Neural progenitor cell (in vitro differentiated cells): Measurements from ENCODE around the gene MAP7D3. TPM values are rescaled to one million over a fixed set of nuclear protein-coding genes. Genes with fewer than 3 reads are reported as not detected.

Source experiments
- DNase-seq: peaks from one replicate; pipeline ENCODE4 v3.0.0-alpha.2; 2016; ENCODE audit warnings: low spot score
- H2AFZ ChIP-seq: fragments of 200-600 bp; sonication (generic); replicated peaks from 2 replicates; pipeline ENCODE4 v1.6.1; 2016; ENCODE audit warnings: antibody characterized with exemption
- H3F3A ChIP-seq: fragments of 200-600 bp; sonication (generic); 2 replicates; pipeline ENCODE4 v1.6.1; 2016; ENCODE audit warnings: antibody characterized with exemption, low read depth
- H3K27ac ChIP-seq: fragments of 200-600 bp; sonication (generic); 2 replicates; pipeline ENCODE4 v1.5.1; 2016; ENCODE audit warnings: mild to moderate bottlenecking
- H3K27me3 ChIP-seq: fragments of 200-600 bp; sonication (generic); 2 replicates; pipeline ENCODE4 v1.6.1; 2016; ENCODE audit warnings: mild to moderate bottlenecking, moderate library complexity
- H3K36me3 ChIP-seq: fragments of 200-600 bp; sonication (generic); 2 replicates; pipeline ENCODE4 v1.5.1; 2016
- H3K4me1 ChIP-seq: fragments of 200-600 bp; sonication (generic); 2 replicates; pipeline ENCODE4 v1.6.1; 2016; ENCODE audit warnings: mixed run types
- H3K4me2 ChIP-seq: fragments of 200-600 bp; sonication (generic); 2 replicates; pipeline ENCODE4 v1.6.1; 2016
- H3K4me3 ChIP-seq: fragments of 200-600 bp; sonication (generic); 2 replicates; pipeline ENCODE4 v1.5.1; 2016
- H3K79me2 ChIP-seq: fragments of 200-600 bp; sonication (generic); 2 replicates; pipeline ENCODE4 v1.6.1; 2016; ENCODE audit warnings: low read depth
- H3K9ac ChIP-seq: fragments of 200-600 bp; sonication (generic); 2 replicates; pipeline ENCODE4 v1.6.1; 2016
- H3K9me3 ChIP-seq: fragments of 200-600 bp; sonication (generic); 2 replicates; pipeline ENCODE4 v1.5.1; 2016; ENCODE audit warnings: low read depth
- H4K20me1 ChIP-seq: fragments of 200-600 bp; sonication (generic); 2 replicates; pipeline ENCODE4 v1.6.1; 2016; ENCODE audit warnings: low read depth
- H3K27ac Mint-ChIP-seq: 3 replicates; pipeline ENCODE4 v1.8.0; 2021; ENCODE audit warnings: mixed read lengths
- H3K27me3 Mint-ChIP-seq: 2 replicates; pipeline ENCODE4 v1.8.0; 2022; ENCODE audit warnings: low read depth, mild to moderate bottlenecking, inconsistent platforms, moderate library complexity, mixed read lengths; ENCODE audit not compliant: insufficient read depth
- H3K36me3 Mint-ChIP-seq: 3 replicates; pipeline ENCODE4 v1.8.0; 2021; ENCODE audit warnings: mixed read lengths
- H3K4me1 Mint-ChIP-seq: 3 replicates; pipeline ENCODE4 v1.8.0; 2021; ENCODE audit warnings: mixed read lengths
- H3K4me3 Mint-ChIP-seq: 3 replicates; pipeline ENCODE4 v1.8.0; 2021; ENCODE audit warnings: mild to moderate bottlenecking, moderate library complexity, mixed read lengths
- H3K9me3 Mint-ChIP-seq: 3 replicates; pipeline ENCODE4 v1.8.0; 2020; ENCODE audit warnings: mixed read lengths
- CTCF ChIP-seq: fragments of 200-600 bp; sonication (generic); IDR thresholded peaks from 2 replicates; pipeline ENCODE4 v1.5.1; 2017; ENCODE audit warnings: antibody characterized with exemption, mild to moderate bottlenecking
- EZH2 ChIP-seq: fragments of 200-600 bp; sonication (generic); IDR thresholded peaks from 2 replicates; pipeline ENCODE4 v1.6.1; 2017; ENCODE audit warnings: antibody characterized with exemption, mild to moderate bottlenecking, moderate library complexity
- EZH2phosphoT487 ChIP-seq: fragments of 200-600 bp; sonication (generic); IDR thresholded peaks from 2 replicates; pipeline ENCODE4 v1.6.1; 2017; ENCODE audit warnings: antibody characterized with exemption
- total RNA-seq: library from RNA; depleted of rRNA; stranded (reverse); fragments of >200 nt; gene quantifications from 2 replicates; pipeline ENCODE4 v1.2.3, GENCODE V29; 2015; ENCODE audit warnings: low replicate concordance

The MAP7D3 gene
- total RNA-seq, 1 donor from 2014 or later, result 27.1 TPM

GRCh38 chrX:136163689-136164088 is 87.5 kb downstream of the MAP7D3 start:
- Histone ChIP-seq H3K4me3 (no peak overlapping the region), H3K9ac (no peak overlapping the region), H3K79me2 (peaks cover 3% of the 10 kb centered on the region), H3K36me3 (no peaks in the 10 kb centered on the region), H3K4me1 (peaks cover 7% of the 10 kb centered on the region), H3K4me2 (no peak overlapping the region), H4K20me1 (peaks cover 15% of the 10 kb centered on the region), H3K27ac (no peak overlapping the region), H2AFZ (no peak overlapping the region), H3K27me3 (no peaks in the 10 kb centered on the region), H3K9me3 (no peaks in the 10 kb centered on the region), H3F3A (no peaks in the 10 kb centered on the region)
- TF ChIP-seq EZH2, result no peak
- TF ChIP-seq CTCF, result no peak
- TF ChIP-seq EZH2phosphoT487, result no peak
- Mint-ChIP-seq H3K27ac (no peak overlapping the region), H3K9me3 (peaks cover 8% of the 10 kb centered on the region), H3K4me3 (no peak overlapping the region), H3K27me3 (peaks cover 12% of the 10 kb centered on the region), H3K4me1 (peaks cover 44% of the 10 kb centered on the region), H3K36me3 (peaks cover 10% of the 10 kb centered on the region)
- no peak for DNase-seq

Other genes starting within 250 kb of the MAP7D3 start
- gene FHL1, start 103.9 kb downstream of the MAP7D3 start, total RNA-seq, result 62.1 and 67.6 TPM in 2 replicates
- not detected in 2 replicates for gene ADGRG4, start 49.6 kb upstream of the MAP7D3 start, total RNA-seq
- gene BRS3, start 236.5 kb upstream of the MAP7D3 start, total RNA-seq, result not detected in 2 replicates
- gene HTATSF1, start 246.2 kb upstream of the MAP7D3 start, total RNA-seq, result 111 and 123 TPM in 2 replicates